Left ventricle myocardium inferior (tissue), 1 donor: ENCODE results near the gene AFAP1L1. TPM values are rescaled to one million over a fixed set of nuclear protein-coding genes. Genes with fewer than 3 reads are reported as not detected.

Experiments
- DNase-seq: peaks from one replicate; pipeline ENCODE4 v3.0.0-alpha.2; 2020
- H3K27ac ChIP-seq: fragments of 200-600 bp; replicated peaks from 2 replicates; pipeline ENCODE4 v1.8.0; 2021
- H3K27me3 ChIP-seq: fragments of 200-600 bp; 2 replicates; pipeline ENCODE4 v1.8.0; 2021; ENCODE audit warnings: low read depth
- H3K36me3 ChIP-seq: fragments of 200-600 bp; 2 replicates; pipeline ENCODE4 v1.8.0; 2021
- H3K4me1 ChIP-seq: fragments of 200-600 bp; 2 replicates; pipeline ENCODE4 v1.8.0; 2021
- H3K4me3 ChIP-seq: fragments of 200-600 bp; 2 replicates; pipeline ENCODE4 v1.8.0; 2021; ENCODE audit warnings: mild to moderate bottlenecking, moderate library complexity
- H3K9me3 ChIP-seq: fragments of 200-600 bp; replicated peaks from 2 replicates; pipeline ENCODE4 v1.8.0; 2021
- intact Hi-C: fragments of 100-400 bp; cut with micrococcal nuclease; formaldehyde crosslinking; loops from one replicate; pipeline ENCODE4 v1.11.0; 2022
- total RNA-seq: library from RNA; stranded (reverse); fragmentation: NEBNext Ultra II Directional; extraction: Animal tissue kit (Norgen Biotek cat#: 25700); gene quantifications from one replicate; pipeline ENCODE4 v1.2.1, GENCODE V29; 2021
- TF ChIP-seq, protein P1 (sequence below): fragments of 200-600 bp; IDR thresholded peaks from 2 replicates; pipeline ENCODE4 v1.8.0; 2021; ENCODE audit warnings: antibody characterized with exemption, mild to moderate bottlenecking, borderline replicate concordance
- donor health status: DM: no; HTN: yes; CAD: no; lungs with severe emphysema.

The AFAP1L1 gene
- total RNA-seq, 1 donor from 2014 or later, result 40.6 TPM

DNA sequence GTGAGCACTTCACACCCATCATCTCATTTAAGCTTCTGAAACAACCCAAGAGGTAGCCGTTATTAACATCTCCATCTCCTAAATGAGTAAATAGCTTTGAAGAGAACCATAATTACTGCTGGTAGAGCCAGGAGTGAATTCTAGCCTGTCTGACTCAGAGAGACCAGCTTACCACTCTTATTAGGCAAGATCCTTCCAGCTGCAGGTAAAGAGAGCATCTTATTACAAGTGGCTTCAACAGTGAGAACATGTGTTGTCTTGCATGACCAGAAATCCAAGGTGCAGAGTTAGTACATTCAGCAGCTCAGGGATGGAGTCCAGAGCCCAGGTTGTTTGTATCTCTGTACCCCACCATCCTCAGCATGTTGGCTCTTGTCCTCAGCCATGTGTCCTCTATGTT lies 10.9 kb upstream of the AFAP1L1 start:
- H3K36me3 ChIP-seq, result peaks cover 25% of the 10 kb centered on the region
- no peak overlapping the region for H3K27ac ChIP-seq
- H3K4me1 ChIP-seq, result no peaks in the 10 kb centered on the region
- TF ChIP-seq, protein P1, sequence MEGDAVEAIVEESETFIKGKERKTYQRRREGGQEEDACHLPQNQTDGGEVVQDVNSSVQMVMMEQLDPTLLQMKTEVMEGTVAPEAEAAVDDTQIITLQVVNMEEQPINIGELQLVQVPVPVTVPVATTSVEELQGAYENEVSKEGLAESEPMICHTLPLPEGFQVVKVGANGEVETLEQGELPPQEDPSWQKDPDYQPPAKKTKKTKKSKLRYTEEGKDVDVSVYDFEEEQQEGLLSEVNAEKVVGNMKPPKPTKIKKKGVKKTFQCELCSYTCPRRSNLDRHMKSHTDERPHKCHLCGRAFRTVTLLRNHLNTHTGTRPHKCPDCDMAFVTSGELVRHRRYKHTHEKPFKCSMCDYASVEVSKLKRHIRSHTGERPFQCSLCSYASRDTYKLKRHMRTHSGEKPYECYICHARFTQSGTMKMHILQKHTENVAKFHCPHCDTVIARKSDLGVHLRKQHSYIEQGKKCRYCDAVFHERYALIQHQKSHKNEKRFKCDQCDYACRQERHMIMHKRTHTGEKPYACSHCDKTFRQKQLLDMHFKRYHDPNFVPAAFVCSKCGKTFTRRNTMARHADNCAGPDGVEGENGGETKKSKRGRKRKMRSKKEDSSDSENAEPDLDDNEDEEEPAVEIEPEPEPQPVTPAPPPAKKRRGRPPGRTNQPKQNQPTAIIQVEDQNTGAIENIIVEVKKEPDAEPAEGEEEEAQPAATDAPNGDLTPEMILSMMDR, result no peak
- H3K4me3 ChIP-seq, result no peak overlapping the region
- no peaks in the 10 kb centered on the region for H3K9me3 ChIP-seq
- no peak for DNase-seq
- no peaks in the 10 kb centered on the region for H3K27me3 ChIP-seq
- intact Hi-C loops, result loop anchor here (10.0 kb wide), 1 partner anchor 54 kb away; no protein-coding TSS in a partner anchor

DNA sequence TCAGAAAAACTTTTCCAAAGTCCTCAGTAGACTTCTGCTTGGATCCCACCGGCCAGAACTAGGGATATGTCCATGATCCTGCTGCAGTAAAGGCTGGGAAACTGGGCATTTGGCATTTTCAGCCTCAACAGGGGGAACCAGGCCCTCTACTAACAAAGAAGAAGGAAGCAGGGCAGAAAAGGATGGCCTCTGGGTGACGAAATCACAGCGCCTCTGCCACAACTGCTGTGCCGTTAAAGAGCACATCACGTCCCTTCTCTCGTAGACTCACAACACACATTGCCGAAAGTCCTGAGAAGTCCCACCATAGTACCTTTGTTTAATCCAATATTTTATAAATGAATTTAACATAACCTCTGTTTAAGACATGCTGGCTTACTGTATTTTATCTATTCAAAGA lies 10.4 kb upstream of the AFAP1L1 start:
- TF ChIP-seq, protein P1, result no peak
- Histone ChIP-seq H3K9me3 (no peaks in the 10 kb centered on the region), H3K4me3 (no peak overlapping the region), H3K36me3 (peaks cover 21% of the 10 kb centered on the region), H3K27me3 (no peaks in the 10 kb centered on the region), H3K27ac (no peak overlapping the region), H3K4me1 (no peaks in the 10 kb centered on the region)
- intact Hi-C loops, result loop anchor here (10.0 kb wide), 1 partner anchor 54 kb away; no protein-coding TSS in a partner anchor
- DNase-seq, result no peak

DNA sequence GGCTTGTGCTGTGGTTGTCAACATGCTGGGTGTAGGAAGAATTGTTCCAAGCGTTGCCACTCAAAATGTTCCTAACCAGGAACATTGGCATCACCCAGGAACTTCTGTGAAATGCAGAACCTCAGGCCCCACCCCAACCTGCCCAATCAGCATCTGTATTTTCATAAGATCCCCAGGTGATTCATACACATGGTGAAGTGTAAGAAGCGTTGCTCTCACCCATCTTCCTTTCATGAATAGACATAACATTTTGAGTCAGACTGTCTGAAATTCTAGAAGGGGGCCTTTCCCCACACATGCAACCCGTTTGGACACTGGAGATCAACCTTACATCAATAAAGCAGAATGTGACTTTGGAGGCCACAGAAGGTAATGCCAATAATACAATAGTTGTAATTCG lies 9.3 kb upstream of the AFAP1L1 start:
- TF ChIP-seq, protein P1, result no peak
- Histone ChIP-seq H3K4me3 (no peak overlapping the region), H3K27me3 (no peaks in the 10 kb centered on the region), H3K4me1 (no peaks in the 10 kb centered on the region), H3K36me3 (peaks cover 18% of the 10 kb centered on the region), H3K9me3 (no peaks in the 10 kb centered on the region), H3K27ac (no peak overlapping the region)
- intact Hi-C loops, result loop anchor here (10.0 kb wide), 1 partner anchor 52 kb away; no protein-coding TSS in a partner anchor
- no peak for DNase-seq

DNA sequence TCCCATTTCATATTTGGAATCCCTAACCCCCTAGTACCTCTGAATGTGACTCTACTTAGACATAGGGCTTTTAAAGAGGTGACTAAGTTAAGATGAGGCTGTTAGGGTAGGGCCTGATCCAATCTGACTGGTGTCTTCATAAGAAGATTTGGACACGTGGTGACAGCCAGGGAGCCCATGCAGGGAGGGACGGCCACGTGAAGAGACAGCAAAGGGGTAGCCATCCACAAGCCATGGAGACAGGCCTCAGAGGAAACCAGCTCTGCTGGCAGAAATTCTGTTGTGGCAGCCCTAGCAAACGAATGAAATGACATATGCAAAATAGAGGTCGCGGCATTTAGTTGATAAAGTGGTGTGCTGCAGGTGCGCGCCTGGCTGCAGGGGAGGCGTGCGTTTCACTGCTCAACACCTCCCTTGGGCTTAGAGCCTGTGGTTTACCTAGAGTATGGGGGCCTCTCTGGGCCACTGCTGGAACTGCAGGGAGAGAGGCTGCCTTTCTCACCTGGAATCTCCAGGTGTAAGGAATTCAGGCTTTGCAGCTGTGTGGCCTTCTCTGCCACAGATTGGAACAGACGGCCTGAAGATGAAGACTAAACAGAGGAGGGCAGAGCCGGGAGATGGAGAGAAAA lies 7.1 kb upstream of the AFAP1L1 start:
- Histone ChIP-seq H3K27me3 (no peaks in the 10 kb centered on the region), H3K4me1 (no peaks in the 10 kb centered on the region), H3K4me3 (no peak overlapping the region), H3K9me3 (peaks cover 14% of the 10 kb centered on the region), H3K27ac (no peak overlapping the region), H3K36me3 (no peaks in the 10 kb centered on the region)
- intact Hi-C loops, result loop anchor here (10.0 kb wide), 1 partner anchor 50 kb away; no protein-coding TSS in a partner anchor
- TF ChIP-seq, protein P1, result peak; percentile 63
- no peak for DNase-seq

DNA sequence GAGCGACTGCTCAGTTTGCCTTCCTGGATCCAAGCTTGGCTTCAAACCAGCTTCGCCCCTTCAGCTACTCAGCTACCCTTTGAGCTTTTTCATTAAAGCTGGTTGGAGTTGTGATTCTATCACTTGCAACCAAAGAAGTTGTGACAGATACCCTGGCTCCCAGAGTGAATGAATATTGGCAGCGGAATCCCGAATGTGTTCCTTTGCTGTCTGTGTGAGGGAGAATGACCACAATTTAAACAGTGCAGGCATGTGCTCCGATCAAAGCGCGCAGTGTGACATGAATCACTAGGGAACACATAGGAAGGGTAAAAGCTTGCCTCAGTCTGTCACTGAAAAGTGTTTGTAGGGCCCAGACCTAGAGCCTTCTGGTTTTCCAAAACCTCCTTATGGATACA lies 6.6 kb upstream of the AFAP1L1 start:
- H3K4me3 ChIP-seq, result no peak overlapping the region
- no peaks in the 10 kb centered on the region for H3K4me1 ChIP-seq
- H3K27ac ChIP-seq, result no peak overlapping the region
- TF ChIP-seq, protein P1, result no peak
- H3K27me3 ChIP-seq, result no peaks in the 10 kb centered on the region
- intact Hi-C loops, result loop anchor here (10.0 kb wide), 1 partner anchor 50 kb away; no protein-coding TSS in a partner anchor
- H3K36me3 ChIP-seq, result no peaks in the 10 kb centered on the region
- H3K9me3 ChIP-seq, result peaks cover 14% of the 10 kb centered on the region
- no peak for DNase-seq
